ENCODE results near the gene CALB2.

GRCh38 chr16:71423016-71423415, 64.5 kb downstream of the CALB2 start:
- no peak for TF ChIP-seq CTCF (IDR thresholded peaks at IDR 0.05; ENCODE audit: insufficient read depth, low read length, poor library complexity, severe bottlenecking)
- no peak for TF ChIP-seq EZH2phosphoT487 (conservative IDR thresholded peaks at IDR 0.05; ENCODE audit: low read length)

Data from SU-DHL-6 (cell line).